ENCODE data around the gene PTPRN2. TPM values are rescaled to one million over a fixed set of nuclear protein-coding genes. Genes with fewer than 3 reads are reported as not detected.

The PTPRN2 gene
- total RNA-seq, 4 donors from 2014 or later: 6.6 to 10.7 (median 8.2) TPM

- TF ChIP-seq CTCF (IDR thresholded peaks at IDR 0.05): no peak
- no peak for TF ChIP-seq EP300 (IDR thresholded peaks at IDR 0.05)
- TF ChIP-seq POLR2A (IDR thresholded peaks at IDR 0.05): no peak
- peaks cover 0 to under 1% (median 0%) of the 10 kb centered on the region in 4 donors for H3K4me1 ChIP-seq
- 29 to 36% methylated on average over 8 to 9 of the region's 9 CpGs for WGBS, 2 donors
- H3K36me3 ChIP-seq: peaks cover 0 to 11% (median 0%) of the 10 kb centered on the region in 3 donors
- H3K4me3 ChIP-seq: no peak overlapping the region
- H3K27ac ChIP-seq: no peak overlapping the region
- H3K9me3 ChIP-seq: no peaks in the 10 kb centered on the region
- peak in 1 of 2 donors; percentile 11 for DNase-seq (ENCODE audit: low spot score in 2 of 2)
- peaks cover 0 to 21% of the 10 kb centered on the region in 2 donors for H3K27me3 ChIP-seq
These were observed 909.1 kb downstream of the PTPRN2 start for GRCh38 chr7:157678501-157678900.

GRCh38 chr7:157676456-157677255 is 911.0 kb downstream of the PTPRN2 start:
- H3K4me3 ChIP-seq: no peak overlapping the region
- no peaks in the 10 kb centered on the region for H3K9me3 ChIP-seq
- H3K27ac ChIP-seq: no peak overlapping the region
- H3K36me3 ChIP-seq: peaks cover 0 to 1% (median 0%) of the 10 kb centered on the region in 3 donors
- H3K4me1 ChIP-seq: no peaks in the 10 kb centered on the region
- 74 to 76% methylated on average over 19 of the region's 19 CpGs for WGBS, 2 donors
- peaks cover 0 to 5% of the 10 kb centered on the region in 2 donors for H3K27me3 ChIP-seq
- no peak for TF ChIP-seq CTCF (IDR thresholded peaks at IDR 0.05)
- TF ChIP-seq POLR2A (IDR thresholded peaks at IDR 0.05): no peak
- no peak for TF ChIP-seq EP300 (IDR thresholded peaks at IDR 0.05)
- peak in 1 of 2 donors; percentile 5 for DNase-seq (ENCODE audit: low spot score in 2 of 2)

DNA sequence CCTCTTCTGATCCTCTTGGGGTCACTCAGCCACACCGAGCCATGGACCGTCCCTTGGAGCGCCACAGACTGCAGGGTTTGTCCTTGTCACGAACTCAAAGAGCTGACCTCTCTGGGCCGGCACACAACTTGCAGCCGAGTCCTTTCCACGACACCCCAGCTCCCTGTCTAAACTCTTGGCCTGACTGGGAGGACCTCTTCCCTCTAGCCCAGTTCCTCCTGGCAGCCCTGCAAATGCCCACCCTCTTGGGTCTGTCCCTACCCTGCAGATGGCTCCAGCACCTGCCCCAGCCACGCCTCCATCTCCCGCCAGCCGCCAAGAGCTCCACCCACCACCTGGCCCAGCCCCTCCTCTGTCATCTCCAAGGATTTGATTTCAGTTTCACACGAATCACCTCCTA is 911.6 kb downstream of the PTPRN2 start:
- no peak overlapping the region for H3K4me3 ChIP-seq
- DNase-seq (ENCODE audit: low spot score in 2 of 2): peak in 1 of 2 donors; percentile 5
- TF ChIP-seq CTCF (IDR thresholded peaks at IDR 0.05) (no peak), POLR2A (IDR thresholded peaks at IDR 0.05) (no peak), EP300 (IDR thresholded peaks at IDR 0.05) (no peak)
- 87 to 89% methylated on average over 11 of the region's 11 CpGs for WGBS, 2 donors
- no peak overlapping the region for H3K27ac ChIP-seq
- H3K9me3 ChIP-seq: no peaks in the 10 kb centered on the region
- no peaks in the 10 kb centered on the region for H3K4me1 ChIP-seq
- H3K36me3 ChIP-seq: no peaks in the 10 kb centered on the region
- peaks cover 0 to 5% of the 10 kb centered on the region in 2 donors for H3K27me3 ChIP-seq

GRCh38 chr7:157675427-157675927 is 912.1 kb downstream of the PTPRN2 start:
- peaks cover 0 to 5% of the 10 kb centered on the region in 2 donors for H3K27me3 ChIP-seq
- H3K27ac ChIP-seq: no peak overlapping the region
- H3K9me3 ChIP-seq: no peaks in the 10 kb centered on the region
- no peak for TF ChIP-seq POLR2A (IDR thresholded peaks at IDR 0.05)
- no peak for TF ChIP-seq EP300 (IDR thresholded peaks at IDR 0.05)
- no peak for TF ChIP-seq CTCF (IDR thresholded peaks at IDR 0.05)
- 91% methylated on average over 21 of the region's 21 CpGs for WGBS, 2 donors
- peak in 1 of 2 donors; percentile 7 for DNase-seq (ENCODE audit: low spot score in 2 of 2)
- no peaks in the 10 kb centered on the region for H3K4me1 ChIP-seq
- no peak overlapping the region for H3K4me3 ChIP-seq
- no peaks in the 10 kb centered on the region for H3K36me3 ChIP-seq
